Gastrocnemius medialis (tissue), 4 donors: ENCODE data around the gene ENOX1. TPM values are rescaled to one million over a fixed set of nuclear protein-coding genes. Genes with fewer than 3 reads are reported as not detected.
"Not testable (repeated sequence)": the region's sequence is repeated elsewhere in the genome, so short reads cannot be mapped to it uniquely, and the experiment has no call there.

Source experiments
- ATAC-seq, 2 donors: fragments of 150-250 bp; one replicate each; pipeline ENCODE4 v1.9.1; 2016
- DNase-seq, 2 donors: peaks; one replicate each; pipeline ENCODE4 v3.0.0-alpha.2; 2019
- H3K27ac ChIP-seq, 4 donors: fragments of 200-600 bp; sonication (generic); 1 replicate in 1 of 4; 2 replicates in 3 of 4; pipeline ENCODE4 v1.5.1; 2016 to 2018; ENCODE audit warnings: mild to moderate bottlenecking in 2 of 4, moderate library complexity in 1 of 4
- H3K27me3 ChIP-seq, 3 donors: fragments of 200-600 bp; sonication (generic) in 2 of 3; 1 replicate in 1 of 3; 2 replicates in 2 of 3; pipeline versions ENCODE4 v1.5.1 to v1.6.0; 2016 to 2019; ENCODE audit warnings: mild to moderate bottlenecking in 1 of 3, moderate library complexity in 1 of 3
- H3K36me3 ChIP-seq, 2 donors: fragments of 200-600 bp; sonication (generic) in 1 of 2; one replicate each; pipeline ENCODE4 v1.5.1; 2017 to 2018
- H3K4me1 ChIP-seq, 2 donors: fragments of 200-600 bp; sonication (generic) in 1 of 2; one replicate each; pipeline ENCODE4 v1.5.1; 2016 to 2017; ENCODE audit warnings: mild to moderate bottlenecking in 2 of 2
- H3K4me3 ChIP-seq, 4 donors: fragments of 200-600 bp; sonication (generic) in 3 of 4; 1 replicate in 1 of 4; 2 replicates in 3 of 4; pipeline ENCODE4 v1.5.1; 2016 to 2019; ENCODE audit warnings: mild to moderate bottlenecking in 2 of 4
- H3K9me3 ChIP-seq, 3 donors: fragments of 200-600 bp; sonication (generic) in 2 of 3; 1 replicate in 1 of 3; 2 replicates in 2 of 3; pipeline ENCODE4 v1.5.1; 2016 to 2019
- CTCF ChIP-seq, 5 experiments: fragments of 450-650 bp in 3 of 5; fragments of 200-600 bp in 2 of 5; sonication (generic) in 2 of 5; IDR thresholded peaks in 4 of 5; conservative IDR thresholded peaks in 1 of 5; 1 replicate in 4 of 5; 2 replicates in 1 of 5; pipeline ENCODE4 v1.5.1; 2016 to 2019; ENCODE audit warnings: antibody characterized with exemption in 5 of 5, mild to moderate bottlenecking in 3 of 5, moderate library complexity in 3 of 5
- POLR2A ChIP-seq, 2 donors: fragments of 450-650 bp; IDR thresholded peaks; one replicate each; pipeline ENCODE4 v1.6.1; 2017; ENCODE audit warnings: antibody characterized with exemption in 2 of 2, mild to moderate bottlenecking in 2 of 2, moderate library complexity in 2 of 2
- in situ Hi-C, 4 donors: fragments of 200-750 bp; cut with MboI; loops; one replicate each; pipeline versions ENCODE4 v1.15.0 to v1.8.0; 2017; ENCODE audit warnings: low sequenced_read_pairs in 4 of 4
- intact Hi-C: fragments of 100-400 bp; cut with DNase I; formaldehyde crosslinking; loops from one replicate; pipeline ENCODE4 v1.15.1; 2023; ENCODE audit warnings: low total_unique reads
- total RNA-seq, 4 donors: library from RNA; depleted of rRNA; stranded (reverse); fragments of >200 nt; gene quantifications; one replicate each; pipeline versions ENCODE4 v1.1.0 to v1.2.3, GENCODE V29; 2016

The ENOX1 gene
- total RNA-seq, 4 donors from 2014 or later: 0.46 to 3.5 (median 1.8) TPM

GRCh38 chr13:43171489-43171888 is 615.3 kb downstream of the ENOX1 start:
- in situ Hi-C loops (no loop called here), intact Hi-C loops (no loop called here)
- H3K9me3 ChIP-seq: no peaks in the 10 kb centered on the region
- DNase-seq (no peak), ATAC-seq (no peak)
- H3K27me3 ChIP-seq: peaks cover 0 to 2% (median 0%) of the 10 kb centered on the region in 3 donors
- H3K4me1 ChIP-seq: no peaks in the 10 kb centered on the region
- no peaks in the 10 kb centered on the region for H3K36me3 ChIP-seq
- H3K27ac ChIP-seq: no peak overlapping the region
- H3K4me3 ChIP-seq: no peak overlapping the region
- TF ChIP-seq POLR2A (IDR thresholded peaks at IDR 0.05) (no peak), CTCF (IDR thresholded peaks at IDR 0.05 in 4 of 5, conservative IDR thresholded peaks at IDR 0.05 in 1 of 5) (no peak)

- no peak for TF ChIP-seq POLR2A (IDR thresholded peaks at IDR 0.05)
- TF ChIP-seq CTCF (IDR thresholded peaks at IDR 0.05 in 4 of 5, conservative IDR thresholded peaks at IDR 0.05 in 1 of 5): no peak
- ATAC-seq (no peak), DNase-seq (no peak)
- H3K4me1 ChIP-seq: no peaks in the 10 kb centered on the region
- no peaks in the 10 kb centered on the region for H3K36me3 ChIP-seq
- no peaks in the 10 kb centered on the region for H3K9me3 ChIP-seq
- no peak overlapping the region for H3K27ac ChIP-seq
- H3K27me3 ChIP-seq: peaks cover 0 to 2% (median 0%) of the 10 kb centered on the region in 3 donors
- in situ Hi-C loops: no loop called here
- intact Hi-C loops: no loop called here
- no peak overlapping the region for H3K4me3 ChIP-seq
Observed at GRCh38 chr13:43170506-43170905, 616.3 kb downstream of the ENOX1 start.

GRCh38 chr13:43168434-43168833 is 618.3 kb downstream of the ENOX1 start:
- H3K27ac ChIP-seq, H3K36me3 ChIP-seq, ATAC-seq, H3K27me3 ChIP-seq, H3K4me1 ChIP-seq, H3K4me3 ChIP-seq, H3K9me3 ChIP-seq, intact Hi-C loops, in situ Hi-C loops, DNase-seq: not testable (repeated sequence)

DNA sequence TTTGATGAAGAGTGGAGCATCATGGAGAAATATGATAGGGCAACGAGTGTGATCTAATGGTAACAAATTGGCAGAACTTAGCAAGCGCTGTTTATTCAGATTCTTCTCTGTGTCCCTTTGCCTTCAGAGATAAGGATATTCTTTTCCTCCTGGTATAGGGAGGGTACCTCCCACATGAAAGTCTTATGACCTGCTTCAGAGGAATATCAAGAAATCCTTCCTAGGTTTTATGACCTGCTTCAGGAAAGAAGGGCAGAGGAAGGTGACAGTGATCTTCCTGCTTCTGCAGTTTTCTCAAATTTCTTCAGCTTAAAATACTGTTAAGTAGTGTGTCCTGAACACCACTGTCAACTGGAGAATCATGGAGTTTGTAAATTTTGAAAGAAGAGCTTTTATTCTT is 619.0 kb downstream of the ENOX1 start:
- Histone ChIP-seq H3K27ac (no peak overlapping the region), H3K4me1 (no peaks in the 10 kb centered on the region), H3K4me3 (no peak overlapping the region), H3K27me3 (peaks cover 0 to 2% (median 0%) of the 10 kb centered on the region in 3 donors), H3K36me3 (no peaks in the 10 kb centered on the region), H3K9me3 (no peaks in the 10 kb centered on the region)
- no peak for ATAC-seq
- in situ Hi-C loops (no loop called here), intact Hi-C loops (no loop called here)
- TF ChIP-seq CTCF (IDR thresholded peaks at IDR 0.05 in 4 of 5, conservative IDR thresholded peaks at IDR 0.05 in 1 of 5): no peak
- TF ChIP-seq POLR2A (IDR thresholded peaks at IDR 0.05): no peak
- no peak for DNase-seq

DNA sequence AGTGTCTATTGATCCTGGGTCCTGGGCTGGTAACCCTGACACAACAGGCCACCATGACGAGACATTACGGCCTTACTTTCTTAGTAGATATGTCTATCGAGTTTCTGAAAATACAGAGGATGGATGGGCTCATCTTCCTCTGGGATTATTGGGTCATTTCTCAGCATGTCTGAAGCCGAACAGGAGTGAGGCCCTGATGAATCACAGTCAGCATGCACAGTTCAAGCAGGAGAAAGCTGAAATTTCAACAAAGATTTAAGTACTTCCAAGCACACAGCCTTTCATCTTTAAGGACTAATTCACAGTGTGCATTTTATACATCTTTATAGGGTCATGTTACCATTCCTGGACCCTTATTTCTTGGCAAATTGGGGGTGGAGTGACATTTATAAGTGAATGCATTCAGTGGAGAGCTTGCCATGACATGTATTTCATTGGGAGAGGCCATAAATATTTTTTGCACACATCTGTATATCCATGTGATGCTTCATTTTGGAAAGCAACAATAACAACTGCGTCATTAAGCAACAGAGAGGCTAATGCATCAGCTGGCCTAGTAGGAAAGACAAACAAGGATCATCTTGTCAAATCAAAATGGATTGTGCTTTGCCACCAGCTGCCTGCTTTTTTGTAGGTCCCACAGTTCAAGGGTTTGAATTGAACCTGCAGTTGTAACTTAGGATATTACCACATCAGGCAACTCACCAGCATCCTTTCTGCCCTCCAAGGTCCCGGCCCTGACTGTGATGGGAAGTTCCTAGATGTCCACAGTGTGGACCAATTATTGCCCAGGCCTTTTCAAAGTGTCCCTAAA is 619.9 kb downstream of the ENOX1 start:
- Histone ChIP-seq H3K36me3 (no peaks in the 10 kb centered on the region), H3K9me3 (no peaks in the 10 kb centered on the region), H3K4me1 (no peaks in the 10 kb centered on the region), H3K4me3 (no peak overlapping the region), H3K27ac (no peak overlapping the region), H3K27me3 (peaks cover 0 to 2% (median 0%) of the 10 kb centered on the region in 3 donors)
- TF ChIP-seq CTCF (IDR thresholded peaks at IDR 0.05 in 4 of 5, conservative IDR thresholded peaks at IDR 0.05 in 1 of 5) (no peak), POLR2A (IDR thresholded peaks at IDR 0.05) (no peak)
- DNase-seq (no peak), ATAC-seq (no peak)
- in situ Hi-C loops (no loop called here), intact Hi-C loops (no loop called here)

Other genes with a start within 250 kb of the ENOX1 start
- 1 to 10 TPM in 2 of 4 donors, under 1 TPM in 1, not detected in 1; 0.16 to 1.7 (median 1.1) TPM for gene CCDC122, start 92.8 kb upstream of the ENOX1 start, total RNA-seq
- gene LACC1, start 92.9 kb upstream of the ENOX1 start, total RNA-seq: 1 to 10 TPM in 2 of 4 donors, under 1 TPM in 2; 0.71 to 4.5 (median 1.7) TPM